ENCODE measurements around the gene TBX5.

GRCh38 chr12:114381177-114381576 is 24.8 kb downstream of the TBX5 start:
- TF ChIP-seq POLR2AphosphoS5 (IDR thresholded peaks at IDR 0.05; ENCODE audit: low read depth, low read length) (no peak), REST (IDR thresholded peaks at IDR 0.05; ENCODE audit: insufficient read depth in 1 of 2, low read depth in 2 of 2, low read length in 2 of 2) (no peak), TAF1 (IDR thresholded peaks at IDR 0.05; ENCODE audit: borderline replicate concordance, insufficient read depth, low read length) (no peak)

Measured in PFSK-1 (cell line).